Measurements from ENCODE around the gene EMILIN1. TPM values are rescaled to one million over a fixed set of nuclear protein-coding genes. Genes with fewer than 3 reads are reported as not detected.

Gene EMILIN1
- total and polyA plus RNA-seq, 10 of the 15 experiments (the other 5 are each of a cell fraction or from before 2014, with no cell fraction given), result 0.01 to 2.3 (median 1.2) TPM; not detected in 2

DNA sequence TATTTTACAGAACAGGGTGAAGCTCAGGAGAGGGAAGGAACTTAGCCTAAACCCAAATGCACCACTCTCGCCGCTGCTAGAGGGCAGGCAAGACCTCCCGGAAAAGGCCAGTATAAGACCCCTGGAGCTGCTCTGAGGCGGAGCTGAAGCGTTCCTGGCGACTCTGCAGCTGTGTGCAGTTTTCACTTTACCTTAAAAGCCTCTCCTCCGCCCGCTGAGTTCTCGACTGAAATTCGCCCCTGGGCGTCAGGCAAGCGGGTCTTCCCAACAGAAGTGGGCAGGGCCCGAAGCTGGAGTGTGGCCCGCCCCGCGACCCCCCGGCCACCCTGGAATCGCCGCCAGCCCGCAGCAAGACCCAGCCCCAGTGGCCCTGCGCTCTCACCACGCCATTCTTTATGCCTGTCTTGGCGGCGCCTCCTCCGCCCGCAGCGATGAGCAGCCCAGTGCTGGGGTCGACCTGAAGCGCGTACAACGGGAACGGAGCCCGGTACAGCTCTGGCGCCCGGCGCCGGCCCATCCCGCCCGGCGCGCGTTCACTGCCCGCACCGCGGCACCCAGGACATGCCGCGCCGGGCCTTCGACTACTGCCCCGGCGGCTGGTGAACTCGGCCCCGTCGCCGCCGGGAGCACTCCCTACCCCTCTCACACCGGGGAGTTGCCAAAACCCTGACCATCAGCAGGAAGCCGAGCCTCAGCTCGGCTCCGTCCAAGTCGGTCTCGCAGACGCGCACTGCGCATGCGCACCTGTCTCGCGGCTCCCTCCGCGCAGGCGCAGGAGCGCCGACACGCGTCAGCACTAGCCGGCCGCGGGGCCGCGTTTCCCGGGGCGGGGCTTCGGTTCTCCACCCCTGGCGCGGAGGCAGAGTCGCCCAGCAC lies 55.7 kb downstream of the EMILIN1 start, which contains the start of gene PREB (continued):
- TF ChIP-seq, protein P1, sequence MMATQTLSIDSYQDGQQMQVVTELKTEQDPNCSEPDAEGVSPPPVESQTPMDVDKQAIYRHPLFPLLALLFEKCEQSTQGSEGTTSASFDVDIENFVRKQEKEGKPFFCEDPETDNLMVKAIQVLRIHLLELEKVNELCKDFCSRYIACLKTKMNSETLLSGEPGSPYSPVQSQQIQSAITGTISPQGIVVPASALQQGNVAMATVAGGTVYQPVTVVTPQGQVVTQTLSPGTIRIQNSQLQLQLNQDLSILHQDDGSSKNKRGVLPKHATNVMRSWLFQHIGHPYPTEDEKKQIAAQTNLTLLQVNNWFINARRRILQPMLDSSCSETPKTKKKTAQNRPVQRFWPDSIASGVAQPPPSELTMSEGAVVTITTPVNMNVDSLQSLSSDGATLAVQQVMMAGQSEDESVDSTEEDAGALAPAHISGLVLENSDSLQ (IDR thresholded peaks at IDR 0.05), result no peak
- peak; percentile 67; the same call in 1 of the 2 replicates for TF ChIP-seq HCFC1 (IDR thresholded peaks at IDR 0.05; ENCODE audit: low read length)
- peak; percentile 22 for TF ChIP-seq MEF2B (IDR thresholded peaks at IDR 0.05; ENCODE audit: partially characterized antibody, poor library complexity, severe bottlenecking)
- TF ChIP-seq, protein P2, sequence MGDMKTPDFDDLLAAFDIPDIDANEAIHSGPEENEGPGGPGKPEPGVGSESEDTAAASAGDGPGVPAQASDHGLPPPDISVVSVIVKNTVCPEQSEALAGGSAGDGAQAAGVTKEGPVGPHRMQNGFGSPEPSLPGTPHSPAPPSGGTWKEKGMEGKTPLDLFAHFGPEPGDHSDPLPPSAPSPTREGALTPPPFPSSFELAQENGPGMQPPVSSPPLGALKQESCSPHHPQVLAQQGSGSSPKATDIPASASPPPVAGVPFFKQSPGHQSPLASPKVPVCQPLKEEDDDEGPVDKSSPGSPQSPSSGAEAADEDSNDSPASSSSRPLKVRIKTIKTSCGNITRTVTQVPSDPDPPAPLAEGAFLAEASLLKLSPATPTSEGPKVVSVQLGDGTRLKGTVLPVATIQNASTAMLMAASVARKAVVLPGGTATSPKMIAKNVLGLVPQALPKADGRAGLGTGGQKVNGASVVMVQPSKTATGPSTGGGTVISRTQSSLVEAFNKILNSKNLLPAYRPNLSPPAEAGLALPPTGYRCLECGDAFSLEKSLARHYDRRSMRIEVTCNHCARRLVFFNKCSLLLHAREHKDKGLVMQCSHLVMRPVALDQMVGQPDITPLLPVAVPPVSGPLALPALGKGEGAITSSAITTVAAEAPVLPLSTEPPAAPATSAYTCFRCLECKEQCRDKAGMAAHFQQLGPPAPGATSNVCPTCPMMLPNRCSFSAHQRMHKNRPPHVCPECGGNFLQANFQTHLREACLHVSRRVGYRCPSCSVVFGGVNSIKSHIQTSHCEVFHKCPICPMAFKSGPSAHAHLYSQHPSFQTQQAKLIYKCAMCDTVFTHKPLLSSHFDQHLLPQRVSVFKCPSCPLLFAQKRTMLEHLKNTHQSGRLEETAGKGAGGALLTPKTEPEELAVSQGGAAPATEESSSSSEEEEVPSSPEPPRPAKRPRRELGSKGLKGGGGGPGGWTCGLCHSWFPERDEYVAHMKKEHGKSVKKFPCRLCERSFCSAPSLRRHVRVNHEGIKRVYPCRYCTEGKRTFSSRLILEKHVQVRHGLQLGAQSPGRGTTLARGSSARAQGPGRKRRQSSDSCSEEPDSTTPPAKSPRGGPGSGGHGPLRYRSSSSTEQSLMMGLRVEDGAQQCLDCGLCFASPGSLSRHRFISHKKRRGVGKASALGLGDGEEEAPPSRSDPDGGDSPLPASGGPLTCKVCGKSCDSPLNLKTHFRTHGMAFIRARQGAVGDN (IDR thresholded peaks at IDR 0.05), result peak; percentile 83
- TF ChIP-seq, protein P3, sequence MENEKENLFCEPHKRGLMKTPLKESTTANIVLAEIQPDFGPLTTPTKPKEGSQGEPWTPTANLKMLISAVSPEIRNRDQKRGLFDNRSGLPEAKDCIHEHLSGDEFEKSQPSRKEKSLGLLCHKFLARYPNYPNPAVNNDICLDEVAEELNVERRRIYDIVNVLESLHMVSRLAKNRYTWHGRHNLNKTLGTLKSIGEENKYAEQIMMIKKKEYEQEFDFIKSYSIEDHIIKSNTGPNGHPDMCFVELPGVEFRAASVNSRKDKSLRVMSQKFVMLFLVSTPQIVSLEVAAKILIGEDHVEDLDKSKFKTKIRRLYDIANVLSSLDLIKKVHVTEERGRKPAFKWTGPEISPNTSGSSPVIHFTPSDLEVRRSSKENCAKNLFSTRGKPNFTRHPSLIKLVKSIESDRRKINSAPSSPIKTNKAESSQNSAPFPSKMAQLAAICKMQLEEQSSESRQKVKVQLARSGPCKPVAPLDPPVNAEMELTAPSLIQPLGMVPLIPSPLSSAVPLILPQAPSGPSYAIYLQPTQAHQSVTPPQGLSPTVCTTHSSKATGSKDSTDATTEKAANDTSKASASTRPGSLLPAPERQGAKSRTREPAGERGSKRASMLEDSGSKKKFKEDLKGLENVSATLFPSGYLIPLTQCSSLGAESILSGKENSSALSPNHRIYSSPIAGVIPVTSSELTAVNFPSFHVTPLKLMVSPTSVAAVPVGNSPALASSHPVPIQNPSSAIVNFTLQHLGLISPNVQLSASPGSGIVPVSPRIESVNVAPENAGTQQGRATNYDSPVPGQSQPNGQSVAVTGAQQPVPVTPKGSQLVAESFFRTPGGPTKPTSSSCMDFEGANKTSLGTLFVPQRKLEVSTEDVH (IDR thresholded peaks at IDR 0.05; ENCODE audit: low read depth, partially characterized antibody), result no peak
- TF ChIP-seq IKZF1 (conservative IDR thresholded peaks at IDR 0.05), result peak; percentile 100
- TF ChIP-seq, protein P4, sequence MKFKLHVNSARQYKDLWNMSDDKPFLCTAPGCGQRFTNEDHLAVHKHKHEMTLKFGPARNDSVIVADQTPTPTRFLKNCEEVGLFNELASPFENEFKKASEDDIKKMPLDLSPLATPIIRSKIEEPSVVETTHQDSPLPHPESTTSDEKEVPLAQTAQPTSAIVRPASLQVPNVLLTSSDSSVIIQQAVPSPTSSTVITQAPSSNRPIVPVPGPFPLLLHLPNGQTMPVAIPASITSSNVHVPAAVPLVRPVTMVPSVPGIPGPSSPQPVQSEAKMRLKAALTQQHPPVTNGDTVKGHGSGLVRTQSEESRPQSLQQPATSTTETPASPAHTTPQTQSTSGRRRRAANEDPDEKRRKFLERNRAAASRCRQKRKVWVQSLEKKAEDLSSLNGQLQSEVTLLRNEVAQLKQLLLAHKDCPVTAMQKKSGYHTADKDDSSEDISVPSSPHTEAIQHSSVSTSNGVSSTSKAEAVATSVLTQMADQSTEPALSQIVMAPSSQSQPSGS (IDR thresholded peaks at IDR 0.05; ENCODE audit: low read length), result no peak
- TF ChIP-seq GATAD2B (conservative IDR thresholded peaks at IDR 0.05; ENCODE audit: low read depth), result peak; percentile 46; the same call in 1 of the 2 replicates
- TF ChIP-seq POLR2AphosphoS2 (IDR thresholded peaks at IDR 0.05; ENCODE audit: low read depth, low read length), result 0 out of 2 replicates have a peak, but pooled peaks have one; percentile 62
- 0 out of 2 replicates have a peak, but pooled peaks have one; percentile 38 for TF ChIP-seq BACH1 (IDR thresholded peaks at IDR 0.05; ENCODE audit: borderline replicate concordance)
- TF ChIP-seq POLR2AphosphoS5 (IDR thresholded peaks at IDR 0.05; ENCODE audit: low read length), result peak; percentile 89
- no peak for TF ChIP-seq ZNF207 (IDR thresholded peaks at IDR 0.05; ENCODE audit: borderline replicate concordance)
- peak; percentile 22 for TF ChIP-seq SMC3 (IDR thresholded peaks at IDR 0.05; ENCODE audit: borderline replicate concordance, low read length)

Data from GM12878 (cell line).